HUDEP-2 (cell line): ENCODE data around the gene CAPN3.

Experiments
- DNase-seq, 76 experiments: peaks; one replicate each; lab custom pipeline; 2025; ENCODE audit not compliant: unreplicated experiment in 76 of 76; lab: John Stamatoyannopoulos, UW

The CAPN3 gene

DNA sequence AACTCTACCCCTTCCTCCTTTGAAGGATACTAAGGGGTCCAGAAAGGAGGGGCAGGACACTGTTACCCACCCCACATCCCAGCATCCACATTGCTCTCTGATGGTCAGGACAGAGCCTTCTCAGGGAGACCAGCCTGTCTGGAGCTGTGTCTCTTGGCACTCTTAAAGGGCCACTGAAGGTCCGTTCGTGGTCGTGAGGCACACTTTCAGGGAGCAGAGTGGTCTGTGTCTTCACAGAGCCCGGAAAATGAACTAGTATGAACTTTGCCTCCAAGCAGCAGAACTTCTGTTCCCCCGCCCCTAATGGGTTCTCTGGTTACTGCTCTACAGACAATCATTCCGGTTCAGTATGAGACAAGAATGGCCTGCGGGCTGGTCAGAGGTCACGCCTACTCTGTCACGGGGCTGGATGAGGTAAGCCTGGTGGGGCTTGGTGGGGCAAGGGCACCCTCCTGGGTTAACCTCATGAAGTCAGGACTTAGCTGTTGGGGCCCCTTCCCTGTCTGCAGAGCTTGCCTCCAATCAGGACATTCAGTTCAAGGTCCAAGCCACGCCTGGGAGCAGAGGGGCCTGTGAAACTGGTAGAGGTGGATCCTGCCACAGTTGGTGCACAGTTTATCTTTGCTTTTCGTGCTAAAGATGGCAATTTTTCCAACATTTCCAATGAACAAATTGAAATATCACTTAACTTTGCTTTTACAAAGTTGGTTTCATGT is 33.2 kb downstream of the CAPN3 start:
- no peak for DNase-seq

DNA sequence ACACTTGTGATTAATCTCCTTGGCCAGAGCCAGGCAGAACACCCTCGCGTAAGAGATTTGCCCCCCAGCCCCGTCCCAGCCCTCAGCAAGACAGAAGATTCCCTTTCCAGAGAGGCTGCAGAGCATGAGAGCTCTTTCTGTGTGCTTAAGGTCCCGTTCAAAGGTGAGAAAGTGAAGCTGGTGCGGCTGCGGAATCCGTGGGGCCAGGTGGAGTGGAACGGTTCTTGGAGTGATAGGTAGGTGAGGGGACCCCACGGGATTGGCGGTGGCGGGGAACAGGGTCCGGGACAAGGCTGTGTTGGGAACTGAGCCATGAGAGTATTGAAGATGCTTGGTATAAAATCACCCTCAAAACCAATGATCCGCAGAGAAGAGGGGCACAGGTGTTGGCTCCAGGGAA is 34.8 kb downstream of the CAPN3 start:
- no peak for DNase-seq

DNA sequence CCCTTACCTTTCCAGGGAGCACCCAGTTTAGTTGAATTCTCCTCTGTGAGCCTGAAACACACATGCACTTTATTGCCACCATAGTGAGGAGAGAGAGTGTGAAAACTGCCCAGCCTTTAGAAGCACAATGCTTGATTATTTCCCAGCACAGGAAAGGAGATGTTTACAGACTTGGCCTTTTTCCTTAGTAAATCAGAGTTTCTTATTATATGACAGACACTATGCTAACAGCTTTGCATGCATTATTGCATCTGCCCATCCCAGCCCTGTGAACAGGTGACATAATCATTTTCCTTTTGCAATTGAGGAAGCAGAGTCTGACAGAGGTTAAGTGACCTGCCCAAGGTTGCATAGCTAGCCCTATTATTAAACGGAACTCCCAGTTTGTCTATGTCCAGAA is 36.5 kb downstream of the CAPN3 start:
- DNase-seq, result no peak

DNA sequence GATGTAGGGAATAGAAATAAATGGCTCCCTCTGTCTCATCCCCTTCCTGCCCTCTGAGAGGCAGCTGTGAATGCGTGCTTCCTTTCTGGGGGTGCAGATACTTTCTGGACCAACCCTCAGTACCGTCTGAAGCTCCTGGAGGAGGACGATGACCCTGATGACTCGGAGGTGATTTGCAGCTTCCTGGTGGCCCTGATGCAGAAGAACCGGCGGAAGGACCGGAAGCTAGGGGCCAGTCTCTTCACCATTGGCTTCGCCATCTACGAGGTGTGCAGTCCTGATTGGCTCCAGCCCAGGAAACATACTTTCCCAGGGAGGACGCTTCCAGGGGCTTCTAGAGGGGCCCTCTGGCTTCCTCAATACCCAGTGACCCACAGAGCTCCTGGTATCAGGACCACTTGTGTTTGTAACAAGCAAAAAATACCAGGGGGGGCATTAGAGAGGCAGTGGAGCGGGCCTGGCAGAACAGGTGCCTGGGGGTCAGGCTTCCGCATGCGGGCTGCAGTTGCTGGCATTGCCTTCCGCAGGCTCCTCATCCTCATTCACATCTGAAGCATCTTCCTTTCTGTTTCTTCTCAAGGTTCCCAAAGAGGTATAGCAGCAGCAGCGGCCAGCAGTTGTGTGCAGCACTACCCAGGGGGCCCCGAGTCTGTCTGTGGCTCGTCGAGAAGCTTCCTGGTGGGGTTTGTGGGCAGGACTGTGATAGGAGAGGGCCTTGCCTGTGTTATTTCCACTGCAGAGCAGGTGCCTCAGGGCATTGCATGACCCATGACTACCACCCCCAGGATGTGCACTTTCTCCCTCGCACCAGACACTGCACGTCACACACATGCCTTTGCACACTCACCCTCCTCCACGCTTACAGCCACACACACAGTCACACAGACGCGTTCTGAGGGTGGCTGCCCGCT is 42.5 kb downstream of the CAPN3 start:
- no peak for DNase-seq

DNA sequence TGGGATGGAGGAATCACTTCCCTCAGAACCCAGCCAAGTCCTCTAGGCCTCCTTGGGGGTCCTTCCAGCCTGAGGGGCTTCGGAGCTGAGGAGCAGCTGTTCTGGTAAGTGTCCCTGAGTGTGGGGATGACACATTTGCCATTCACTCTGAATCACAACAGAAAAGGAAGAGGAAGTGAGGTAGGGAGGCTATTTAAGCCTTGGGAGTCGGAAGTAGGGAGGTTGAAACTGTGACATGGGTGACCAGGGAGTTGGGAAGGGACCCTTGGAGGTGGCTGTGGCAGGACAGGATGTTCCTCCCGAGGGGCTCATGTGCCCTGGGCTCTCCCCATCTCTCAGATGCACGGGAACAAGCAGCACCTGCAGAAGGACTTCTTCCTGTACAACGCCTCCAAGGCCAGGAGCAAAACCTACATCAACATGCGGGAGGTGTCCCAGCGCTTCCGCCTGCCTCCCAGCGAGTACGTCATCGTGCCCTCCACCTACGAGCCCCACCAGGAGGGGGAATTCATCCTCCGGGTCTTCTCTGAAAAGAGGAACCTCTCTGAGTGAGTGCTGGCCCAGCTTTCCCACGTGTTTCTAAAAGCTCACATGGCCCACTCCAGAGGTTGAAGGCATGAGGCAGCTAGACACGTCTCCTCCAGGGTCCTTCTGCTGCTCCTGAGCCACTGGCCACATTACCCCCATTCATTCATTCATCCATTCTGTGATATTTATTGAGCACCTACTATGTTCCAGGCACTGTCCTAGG is 43.3 kb downstream of the CAPN3 start:
- DNase-seq, result no peak

DNA sequence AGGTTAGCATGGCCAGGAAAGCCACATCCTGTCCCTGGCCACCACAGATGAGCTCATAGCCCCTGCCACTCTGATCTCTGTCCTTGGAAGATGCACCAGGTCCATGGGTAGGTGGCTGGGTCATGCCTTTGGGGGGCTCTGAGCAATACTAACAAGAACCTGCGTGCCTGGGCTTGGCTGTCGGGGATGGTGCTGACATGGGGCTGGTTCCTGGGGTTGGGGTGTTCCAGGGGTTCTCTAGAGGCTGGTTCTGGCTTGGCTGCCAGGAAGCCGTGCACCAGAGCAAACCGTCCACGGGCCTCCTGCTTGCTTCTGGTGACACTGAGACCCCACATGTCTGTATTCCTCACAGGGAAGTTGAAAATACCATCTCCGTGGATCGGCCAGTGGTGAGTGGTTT is 44.1 kb downstream of the CAPN3 start:
- no peak for DNase-seq

DNA sequence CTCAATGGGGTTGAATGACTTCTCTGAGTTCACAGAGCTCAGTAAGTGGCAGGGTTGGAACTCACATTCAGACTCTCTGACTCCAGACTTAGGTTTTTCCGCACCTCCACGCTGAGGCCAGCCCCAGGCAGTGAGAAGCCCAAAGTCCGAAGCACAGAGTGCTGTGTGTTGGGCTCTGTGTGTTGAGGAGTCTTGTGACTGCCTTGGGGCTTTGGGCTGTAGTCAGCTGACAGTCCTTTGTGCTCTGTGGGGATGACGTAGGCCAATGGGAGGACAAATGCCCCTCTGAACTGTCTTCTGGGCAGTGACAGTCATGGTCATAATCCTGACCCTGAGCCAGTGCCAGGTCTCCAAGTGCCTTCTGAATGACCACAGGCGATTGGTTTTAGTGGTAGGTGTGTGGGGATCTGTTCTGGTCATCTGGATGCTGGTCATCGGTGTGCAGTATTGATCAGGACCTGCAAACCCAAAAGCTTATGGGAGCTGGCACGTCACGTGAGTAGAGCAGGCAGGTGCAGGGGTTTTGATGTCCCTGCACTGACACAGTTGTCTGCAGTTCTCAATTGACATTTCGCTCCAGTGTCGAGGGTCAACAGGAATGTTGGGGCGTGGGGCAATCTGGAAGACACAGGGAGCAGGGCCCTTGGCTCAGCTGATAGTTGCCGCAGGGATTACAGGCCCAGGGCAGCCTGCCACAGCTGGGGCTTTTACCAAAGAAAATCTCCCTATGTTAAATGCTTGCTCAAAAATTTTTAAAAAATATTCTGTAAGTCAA is 45.3 kb downstream of the CAPN3 start:
- DNase-seq, result no peak

DNA sequence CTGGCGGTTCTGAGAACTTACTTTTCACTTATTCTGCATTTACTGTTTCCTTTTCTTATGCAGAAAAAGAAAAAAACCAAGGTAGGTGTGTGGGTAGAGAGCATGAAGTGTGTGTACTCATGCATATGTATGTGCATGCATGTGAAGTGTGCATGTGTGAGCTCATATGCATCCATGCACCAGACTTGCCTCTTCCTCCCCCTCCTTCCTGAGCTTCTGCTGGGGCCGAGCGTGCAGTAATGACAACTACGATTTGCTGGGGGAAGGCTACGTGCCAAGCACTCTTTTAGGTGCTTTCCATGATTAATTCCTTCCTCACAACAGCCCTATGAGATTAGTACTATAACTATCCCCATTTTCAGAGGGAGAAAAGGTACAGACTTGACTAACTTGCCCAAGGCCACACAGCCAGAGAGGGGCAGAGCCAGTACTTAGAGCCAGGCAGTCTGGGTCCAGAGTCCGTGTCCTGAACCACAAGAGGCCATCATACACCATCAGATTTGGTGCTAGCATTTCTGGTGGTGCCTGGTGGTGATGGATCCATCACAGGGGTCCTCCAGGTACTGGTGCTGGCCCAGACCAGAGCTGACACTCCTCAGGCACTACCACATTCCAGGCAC is 46.7 kb downstream of the CAPN3 start:
- DNase-seq, result no peak

DNA sequence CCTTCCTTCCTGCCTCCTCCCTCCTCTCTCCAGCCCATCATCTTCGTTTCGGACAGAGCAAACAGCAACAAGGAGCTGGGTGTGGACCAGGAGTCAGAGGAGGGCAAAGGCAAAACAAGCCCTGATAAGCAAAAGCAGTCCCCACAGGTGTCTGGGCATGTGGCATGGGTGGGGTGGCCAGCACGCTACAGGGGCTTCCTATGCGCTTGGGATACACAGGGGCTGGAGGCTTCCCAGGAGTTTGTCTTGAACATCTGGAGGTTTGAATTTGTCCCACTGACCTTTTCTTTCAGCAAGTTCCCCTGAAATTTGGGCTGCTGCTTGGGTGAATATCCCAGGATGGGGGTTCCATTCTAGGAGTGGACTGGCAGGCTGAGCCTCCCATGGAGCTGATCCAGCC is 48.9 kb downstream of the CAPN3 start:
- no peak for DNase-seq

DNA sequence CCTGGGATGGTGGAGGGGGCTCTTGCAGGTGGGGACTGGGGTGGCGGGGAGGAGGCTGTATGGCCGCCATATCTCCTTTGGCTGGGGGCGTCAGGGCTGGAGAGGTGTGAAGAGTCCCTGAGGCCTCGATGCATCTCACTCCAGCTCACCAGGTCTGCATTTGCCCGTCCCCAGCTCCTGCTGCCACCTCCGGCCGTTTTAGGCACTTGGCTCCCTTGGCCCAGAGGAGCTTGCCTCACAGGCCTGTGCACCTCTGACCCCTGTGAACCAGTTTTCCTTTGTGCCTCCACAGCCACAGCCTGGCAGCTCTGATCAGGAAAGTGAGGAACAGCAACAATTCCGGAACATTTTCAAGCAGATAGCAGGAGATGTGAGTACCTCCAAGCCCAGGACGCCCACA is 49.7 kb downstream of the CAPN3 start:
- no peak for DNase-seq

DNA sequence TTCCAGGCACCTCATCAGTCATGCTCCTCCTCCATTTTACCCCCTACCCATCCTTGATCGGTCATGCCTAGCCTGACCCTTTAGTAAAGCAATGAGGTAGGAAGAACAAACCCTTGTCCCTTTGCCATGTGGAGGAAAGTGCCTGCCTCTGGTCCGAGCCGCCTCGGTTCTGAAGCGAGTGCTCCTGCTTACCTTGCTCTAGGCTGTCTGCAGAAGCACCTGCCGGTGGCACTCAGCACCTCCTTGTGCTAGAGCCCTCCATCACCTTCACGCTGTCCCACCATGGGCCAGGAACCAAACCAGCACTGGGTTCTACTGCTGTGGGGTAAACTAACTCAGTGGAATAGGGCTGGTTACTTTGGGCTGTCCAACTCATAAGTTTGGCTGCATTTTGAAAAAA is 52.6 kb downstream of the CAPN3 start:
- no peak for DNase-seq

DNA sequence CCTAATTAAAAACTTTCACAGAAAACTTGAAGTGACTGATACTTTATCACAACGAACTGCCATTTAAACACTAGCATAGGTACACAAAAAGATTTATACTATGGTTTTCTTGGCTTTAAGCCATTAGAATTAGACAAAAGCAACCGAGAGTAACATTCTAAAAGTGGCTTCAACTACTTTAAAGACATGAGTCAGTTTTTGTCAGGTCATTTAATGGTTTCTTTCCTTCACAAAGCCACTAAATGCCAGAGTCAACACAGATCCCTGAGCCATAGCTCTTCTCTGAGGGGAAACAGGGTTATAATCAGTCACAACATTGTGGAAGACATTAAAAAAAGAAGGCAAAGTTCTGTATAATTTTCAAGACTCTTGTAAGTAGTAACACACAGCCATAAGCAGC is 54.6 kb downstream of the CAPN3 start:
- no peak for DNase-seq

DNA sequence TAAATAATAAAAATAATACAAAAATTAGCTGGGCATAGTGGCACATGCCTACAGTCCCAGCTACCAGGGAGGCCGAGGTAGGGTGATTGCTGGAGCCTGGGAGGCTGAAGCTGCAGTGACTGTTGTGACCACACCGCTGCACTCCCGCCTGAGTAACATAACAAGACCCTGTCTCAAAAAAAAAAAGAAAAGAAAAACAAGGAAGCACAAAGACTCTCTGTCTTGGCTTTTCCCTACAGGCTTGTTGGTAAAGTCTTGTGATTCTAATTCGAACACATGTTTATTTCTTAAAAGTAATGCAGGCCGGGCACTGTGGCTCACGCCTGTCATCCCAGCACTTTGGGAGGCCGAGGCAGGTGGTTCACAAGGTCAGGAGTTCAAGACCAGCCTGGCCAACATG is 60.1 kb downstream of the CAPN3 start:
- no peak for DNase-seq

DNA sequence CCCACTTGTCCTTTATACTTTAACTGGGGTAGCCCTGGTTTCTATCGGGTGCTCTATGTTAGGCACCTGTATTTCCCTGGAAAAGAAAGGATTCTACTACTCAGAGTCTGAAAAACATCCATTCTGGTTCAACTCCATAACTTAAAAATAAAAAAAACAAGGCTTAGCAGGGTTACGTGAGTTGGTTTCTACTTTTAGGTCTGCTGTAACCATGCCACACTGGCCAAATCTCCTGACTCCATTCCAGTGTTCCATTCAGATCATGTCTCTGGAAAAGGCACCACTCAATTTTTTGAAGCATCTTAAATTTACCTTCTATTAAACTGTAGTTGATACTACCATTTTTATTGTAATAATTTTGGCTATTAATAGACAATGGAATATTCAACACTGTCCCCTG is 62.1 kb downstream of the CAPN3 start:
- DNase-seq, result no peak

DNA sequence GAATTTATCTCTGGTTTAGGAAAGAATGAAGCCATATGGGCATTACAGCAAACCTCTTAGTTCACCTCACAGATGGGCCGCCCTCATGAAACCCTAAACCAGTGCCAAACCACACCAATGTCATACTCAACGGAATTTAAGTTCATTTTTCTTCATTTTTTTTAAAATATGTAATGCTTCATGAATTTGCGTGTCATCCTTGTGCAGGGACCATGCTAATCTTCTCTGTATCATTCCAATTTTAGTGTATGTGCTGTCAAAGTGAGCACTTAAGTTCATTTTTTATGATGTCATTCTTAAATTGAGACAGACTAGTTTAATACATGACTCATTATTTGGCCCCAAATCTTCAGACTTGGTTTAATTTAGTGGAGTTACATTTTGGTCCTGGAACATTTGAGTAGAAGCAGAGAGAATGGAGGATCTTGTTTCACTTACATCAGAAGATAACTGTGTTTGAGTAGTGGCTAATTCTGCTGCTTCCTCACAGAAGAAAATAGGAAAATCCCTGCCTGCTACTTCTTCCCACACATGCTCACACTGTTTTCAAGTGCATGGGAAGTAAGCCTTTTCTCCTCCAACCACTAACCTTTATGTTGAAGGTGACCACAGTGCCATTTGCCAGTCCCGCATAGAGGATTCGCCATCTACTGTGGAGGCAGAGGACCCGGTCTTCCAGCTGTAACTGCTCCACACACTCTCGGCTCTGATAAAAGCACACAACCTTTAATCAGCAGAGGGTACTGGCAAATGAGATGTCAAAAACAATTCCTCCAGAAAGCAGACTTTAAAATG is 68.3 kb downstream of the CAPN3 start:
- DNase-seq, result no peak

DNA sequence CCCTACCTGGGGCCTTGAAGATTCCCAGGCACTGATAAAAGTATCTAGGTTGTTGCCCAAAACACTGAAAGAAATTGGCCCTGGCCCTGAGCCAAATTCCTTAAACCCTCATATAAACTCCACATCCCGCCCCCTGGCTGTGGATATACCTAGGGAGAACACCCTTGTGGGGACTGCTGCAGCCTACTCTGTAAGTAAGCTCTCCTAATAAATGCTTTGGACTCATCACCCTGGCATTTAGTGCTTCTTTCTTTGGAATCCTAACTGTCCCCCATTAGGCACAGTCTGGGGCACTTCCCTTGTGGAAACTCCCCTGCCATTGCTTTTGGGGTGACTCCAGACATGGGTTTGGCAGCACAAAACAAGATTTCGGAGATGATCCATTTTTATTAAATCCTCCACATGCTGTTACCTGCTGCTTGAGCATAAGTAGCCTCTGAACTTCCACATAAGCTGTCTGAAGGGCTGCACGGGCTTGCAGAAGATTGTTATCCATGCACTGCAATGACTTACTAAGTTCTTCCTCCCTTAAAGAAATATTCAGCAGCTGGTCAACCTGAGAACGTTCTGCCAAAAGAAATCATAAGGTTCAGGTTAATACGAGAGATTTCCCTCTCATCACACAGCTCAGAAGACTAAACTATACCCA is 85.2 kb downstream of the CAPN3 start:
- no peak for DNase-seq

DNA sequence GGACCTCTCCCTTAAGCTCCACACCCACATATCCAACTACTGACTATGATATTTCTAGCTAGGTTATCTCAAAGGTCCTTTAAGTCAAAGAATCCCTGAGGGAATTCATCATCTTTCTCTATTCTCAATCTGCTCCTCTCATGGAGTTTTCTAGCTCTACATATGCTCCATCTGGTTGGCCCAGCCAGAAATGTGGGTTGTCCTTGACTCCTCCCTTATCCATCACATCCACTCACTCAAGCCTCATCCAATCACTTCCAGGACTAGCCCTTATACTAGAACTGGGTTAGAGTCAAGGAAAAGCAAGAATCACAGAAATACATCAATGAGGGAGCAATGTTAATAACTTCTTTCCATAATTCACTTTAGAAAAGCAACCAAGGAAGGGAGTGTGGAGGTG is 86.2 kb downstream of the CAPN3 start:
- no peak for DNase-seq

DNA sequence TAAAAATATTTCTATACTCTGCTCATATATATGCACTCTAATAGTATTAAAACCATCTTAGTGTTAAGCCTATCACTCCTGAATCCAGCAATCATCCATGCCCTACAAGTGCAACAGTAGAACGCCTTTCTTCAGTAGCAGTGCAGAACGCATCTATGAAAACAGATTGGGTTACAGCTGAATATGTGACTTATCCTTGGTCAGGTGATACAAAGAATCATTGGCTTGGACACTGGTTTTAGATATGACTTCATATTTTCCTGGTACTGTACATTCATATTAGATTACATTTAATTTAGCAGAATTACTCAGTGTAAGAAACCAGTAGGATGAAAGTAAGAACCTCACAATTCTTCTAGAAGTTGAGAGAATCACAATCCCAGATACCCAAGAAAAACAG is 88.3 kb downstream of the CAPN3 start:
- no peak for DNase-seq

DNA sequence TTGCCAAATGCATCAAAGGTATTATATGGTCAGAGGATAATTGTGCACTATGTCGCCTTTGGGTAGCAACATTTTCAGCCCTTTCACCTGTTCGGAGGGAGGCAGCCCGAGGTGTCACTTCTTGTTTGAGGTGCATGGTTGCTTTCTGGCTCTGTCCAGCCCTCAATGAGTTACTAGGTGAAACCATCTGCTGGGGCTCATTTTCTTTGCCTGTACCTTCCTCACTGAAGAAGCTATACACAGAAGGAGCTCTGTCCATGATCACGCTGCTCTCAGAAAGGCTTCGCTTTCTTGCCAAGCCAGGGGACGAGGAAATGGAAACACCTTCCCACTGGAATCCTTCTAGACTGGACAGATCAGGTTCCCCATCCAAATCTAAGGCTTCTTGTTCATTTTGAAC is 89.0 kb downstream of the CAPN3 start:
- DNase-seq, result no peak
